ENCODE measurements around the gene SH3BGR. TPM values are rescaled to one million over a fixed set of nuclear protein-coding genes. Genes with fewer than 3 reads are reported as not detected.

Gene SH3BGR
- total RNA-seq, 1 donor from 2014 or later, result 3.7 TPM

GRCh38 chr21:39552856-39553255 lies 101.1 kb downstream of the SH3BGR start:
- DNase-seq, result no peak

GRCh38 chr21:39553331-39553730 lies 101.6 kb downstream of the SH3BGR start:
- DNase-seq, result no peak

- no peak for DNase-seq
These were observed 104.3 kb downstream of the SH3BGR start for GRCh38 chr21:39555911-39556590.

- DNase-seq, result no peak
These were observed 107.7 kb downstream of the SH3BGR start for GRCh38 chr21:39559511-39559910.

GRCh38 chr21:39561140-39561539 lies 109.4 kb downstream of the SH3BGR start:
- no peak for DNase-seq

- DNase-seq, result no peak
These were observed 111.3 kb downstream of the SH3BGR start for GRCh38 chr21:39562791-39563770.

GRCh38 chr21:39564200-39564599 lies 112.4 kb downstream of the SH3BGR start:
- no peak for DNase-seq

Small RNA genes lying within 50 kb of the gene (small RNA-seq; reads per million reads assigned to genes)
- 0.26 reads per million for gene MIR6508

Other genes starting within 250 kb of the SH3BGR start
- gene BRWD1, start 138.3 kb upstream of the SH3BGR start, total RNA-seq, result 377 TPM
- 139 TPM for gene HMGN1, start 102.9 kb upstream of the SH3BGR start, total RNA-seq
- not detected for gene LCA5L, start 6.2 kb upstream of the SH3BGR start, total RNA-seq
- gene B3GALT5, start 161.0 kb downstream of the SH3BGR start, total RNA-seq, result 0.62 TPM

Data from occipital lobe (tissue), 3 donors.